Body of pancreas (tissue), 4 donors: ENCODE results near the gene SCGB3A2.

Source experiments
- POLR2A ChIP-seq, 3 donors: fragments of 450-650 bp; IDR thresholded peaks; one replicate each; pipeline ENCODE4 v1.6.1; 2016; ENCODE audit warnings: antibody characterized with exemption in 3 of 3, mild to moderate bottlenecking in 2 of 3
- TF ChIP-seq, protein P1 (sequence below), 7 experiments: fragments of 450-650 bp in 4 of 7; fragments of 200-600 bp in 3 of 7; sonication (generic) in 3 of 7; IDR thresholded peaks; one replicate each; pipeline ENCODE4 v1.5.1; 2016 to 2019; ENCODE audit warnings: antibody characterized with exemption in 7 of 7

DNA sequence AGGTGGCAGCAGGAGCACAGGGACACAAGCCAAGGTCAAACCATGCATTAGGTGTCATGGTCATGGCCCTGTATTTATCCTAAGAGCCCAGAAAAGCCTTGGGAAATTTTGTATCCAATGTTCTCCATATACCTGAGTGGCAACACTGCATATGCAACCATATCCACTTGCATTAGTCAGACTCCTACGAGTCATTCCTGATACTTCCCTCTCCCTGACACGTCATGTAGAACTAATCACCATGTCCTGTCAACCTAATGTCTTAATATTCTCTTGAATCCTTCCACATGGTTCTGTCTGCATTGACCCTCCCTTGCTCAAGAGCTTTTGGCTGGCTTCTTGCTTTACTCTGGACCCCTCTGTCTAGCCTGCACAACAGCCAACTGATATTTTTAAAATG is 9.4 kb downstream of the SCGB3A2 start:
- TF ChIP-seq, protein P1, sequence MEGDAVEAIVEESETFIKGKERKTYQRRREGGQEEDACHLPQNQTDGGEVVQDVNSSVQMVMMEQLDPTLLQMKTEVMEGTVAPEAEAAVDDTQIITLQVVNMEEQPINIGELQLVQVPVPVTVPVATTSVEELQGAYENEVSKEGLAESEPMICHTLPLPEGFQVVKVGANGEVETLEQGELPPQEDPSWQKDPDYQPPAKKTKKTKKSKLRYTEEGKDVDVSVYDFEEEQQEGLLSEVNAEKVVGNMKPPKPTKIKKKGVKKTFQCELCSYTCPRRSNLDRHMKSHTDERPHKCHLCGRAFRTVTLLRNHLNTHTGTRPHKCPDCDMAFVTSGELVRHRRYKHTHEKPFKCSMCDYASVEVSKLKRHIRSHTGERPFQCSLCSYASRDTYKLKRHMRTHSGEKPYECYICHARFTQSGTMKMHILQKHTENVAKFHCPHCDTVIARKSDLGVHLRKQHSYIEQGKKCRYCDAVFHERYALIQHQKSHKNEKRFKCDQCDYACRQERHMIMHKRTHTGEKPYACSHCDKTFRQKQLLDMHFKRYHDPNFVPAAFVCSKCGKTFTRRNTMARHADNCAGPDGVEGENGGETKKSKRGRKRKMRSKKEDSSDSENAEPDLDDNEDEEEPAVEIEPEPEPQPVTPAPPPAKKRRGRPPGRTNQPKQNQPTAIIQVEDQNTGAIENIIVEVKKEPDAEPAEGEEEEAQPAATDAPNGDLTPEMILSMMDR (IDR thresholded peaks at IDR 0.05), result no peak
- TF ChIP-seq POLR2A (IDR thresholded peaks at IDR 0.05), result no peak
